PC-9 (cell line): ENCODE results near the gene CCDC28B.

ENCODE experiments used
- CTCF ChIP-seq: fragments of 200-600 bp; sonication (generic); conservative IDR thresholded peaks from 2 replicates; pipeline ENCODE4 v1.6.1; 2017; ENCODE audit warnings: mixed run types, antibody characterized with exemption, mild to moderate bottlenecking, moderate library complexity
- EZH2 ChIP-seq: fragments of 200-600 bp; sonication (generic); IDR thresholded peaks from 2 replicates; pipeline ENCODE4 v1.8.0; 2017; ENCODE audit warnings: antibody characterized with exemption, low read depth

GRCh38 chr1:32181065-32181464, 19.3 kb upstream of the CCDC28B start:
- TF ChIP-seq CTCF (no peak), EZH2 (no peak)
